22Rv1 (cell line): ENCODE measurements around the gene GINS3.

Source experiments
- H3K27ac ChIP-seq: fragments of 450-650 bp; 2 replicates; pipeline ENCODE4 v1.5.1; 2017
- ZFX ChIP-seq: fragments of 450-650 bp; IDR thresholded peaks from 2 replicates; pipeline ENCODE4 v1.6.1; 2017; ENCODE audit warnings: antibody characterized with exemption, borderline replicate concordance
- TF ChIP-seq, protein P1 (sequence below): fragments of 450-650 bp; IDR thresholded peaks from 2 replicates; pipeline ENCODE4 v1.5.1; 2017; ENCODE audit warnings: mild to moderate bottlenecking

The GINS3 gene

DNA sequence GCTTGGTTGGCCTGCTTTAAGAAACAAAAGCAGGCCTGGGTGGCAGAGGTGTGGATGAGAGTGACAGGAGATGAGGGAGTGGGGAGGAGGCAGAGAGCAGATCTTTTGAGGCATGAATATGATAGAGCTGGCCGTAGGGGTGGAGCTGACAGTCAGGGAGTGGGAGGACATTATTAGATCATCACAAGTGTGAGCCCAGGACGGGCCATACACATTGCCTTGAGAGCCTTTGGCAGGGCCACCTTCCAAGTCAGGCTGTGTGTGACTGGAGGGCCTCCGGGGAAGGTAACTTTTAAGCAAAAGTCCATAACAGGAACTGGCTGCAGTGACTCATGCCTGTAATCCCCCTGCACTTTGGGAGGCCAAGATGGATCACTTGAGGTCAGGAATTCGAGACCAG is 26.3 kb downstream of the GINS3 start:
- no peak for TF ChIP-seq ZFX
- TF ChIP-seq, protein P1, sequence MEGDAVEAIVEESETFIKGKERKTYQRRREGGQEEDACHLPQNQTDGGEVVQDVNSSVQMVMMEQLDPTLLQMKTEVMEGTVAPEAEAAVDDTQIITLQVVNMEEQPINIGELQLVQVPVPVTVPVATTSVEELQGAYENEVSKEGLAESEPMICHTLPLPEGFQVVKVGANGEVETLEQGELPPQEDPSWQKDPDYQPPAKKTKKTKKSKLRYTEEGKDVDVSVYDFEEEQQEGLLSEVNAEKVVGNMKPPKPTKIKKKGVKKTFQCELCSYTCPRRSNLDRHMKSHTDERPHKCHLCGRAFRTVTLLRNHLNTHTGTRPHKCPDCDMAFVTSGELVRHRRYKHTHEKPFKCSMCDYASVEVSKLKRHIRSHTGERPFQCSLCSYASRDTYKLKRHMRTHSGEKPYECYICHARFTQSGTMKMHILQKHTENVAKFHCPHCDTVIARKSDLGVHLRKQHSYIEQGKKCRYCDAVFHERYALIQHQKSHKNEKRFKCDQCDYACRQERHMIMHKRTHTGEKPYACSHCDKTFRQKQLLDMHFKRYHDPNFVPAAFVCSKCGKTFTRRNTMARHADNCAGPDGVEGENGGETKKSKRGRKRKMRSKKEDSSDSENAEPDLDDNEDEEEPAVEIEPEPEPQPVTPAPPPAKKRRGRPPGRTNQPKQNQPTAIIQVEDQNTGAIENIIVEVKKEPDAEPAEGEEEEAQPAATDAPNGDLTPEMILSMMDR, result no peak

DNA sequence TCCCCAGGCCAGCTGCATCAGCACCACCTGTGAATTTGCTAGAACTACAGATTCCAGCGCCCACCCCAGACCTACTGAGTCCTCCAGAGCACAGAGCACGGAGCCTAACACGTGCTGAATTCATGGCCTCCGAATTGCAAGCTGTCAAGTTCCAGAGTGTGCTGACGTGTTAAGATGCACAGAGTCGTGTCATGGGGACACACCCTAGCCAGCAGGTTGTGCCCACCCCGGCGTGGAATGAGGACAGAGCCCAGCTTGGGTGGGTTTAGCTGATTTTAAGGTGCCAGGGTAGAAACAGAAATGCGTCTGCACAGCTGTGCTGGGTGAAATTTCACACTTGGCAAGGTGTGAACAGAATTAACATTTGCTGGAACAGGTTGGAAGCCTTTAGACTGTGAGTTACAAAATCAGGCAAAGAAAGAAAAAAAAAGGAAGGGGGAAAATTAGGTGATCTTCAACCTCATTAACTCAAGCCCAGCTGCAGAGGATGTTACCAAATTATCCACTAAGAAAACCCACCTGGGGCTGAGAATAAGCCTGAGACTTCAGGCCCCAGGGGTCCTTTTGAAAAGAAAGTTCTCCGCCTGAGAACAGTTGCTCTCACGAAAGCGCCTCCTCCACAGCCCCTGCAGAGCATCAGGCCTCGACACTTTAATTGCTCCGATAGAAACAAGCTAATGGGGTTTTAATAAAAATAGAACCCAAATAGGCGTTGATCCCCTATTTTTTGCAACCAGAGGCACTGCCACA is 27.1 kb downstream of the GINS3 start:
- TF ChIP-seq ZFX, result no peak
- TF ChIP-seq, protein P1, result no peak
- no peak overlapping the region for H3K27ac ChIP-seq

More for the DNA sequence above, 26.3 kb downstream of the GINS3 start:
- H3K27ac ChIP-seq, result no peak overlapping the region

DNA sequence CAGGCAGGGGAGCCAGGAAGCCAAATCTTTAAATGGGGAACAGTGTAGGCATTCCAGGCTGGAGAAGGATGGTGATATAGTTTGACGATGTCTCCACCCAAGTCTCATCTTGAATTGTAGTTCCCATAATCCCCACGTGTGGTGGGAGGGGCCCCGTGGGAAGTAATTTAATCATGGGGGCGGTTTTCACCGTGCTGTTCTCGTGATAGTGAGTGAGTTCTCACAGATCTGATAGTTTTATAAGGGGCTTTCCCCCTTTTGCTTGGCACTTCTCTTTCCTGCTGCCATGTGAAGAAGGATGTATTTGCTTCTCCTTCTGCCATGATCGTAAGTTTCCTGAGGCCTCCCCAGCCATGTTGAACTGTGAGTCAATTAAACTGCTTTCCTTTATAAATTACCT is 28.8 kb downstream of the GINS3 start:
- H3K27ac ChIP-seq, result no peak overlapping the region
- TF ChIP-seq ZFX, result no peak
- TF ChIP-seq, protein P1, result no peak

DNA sequence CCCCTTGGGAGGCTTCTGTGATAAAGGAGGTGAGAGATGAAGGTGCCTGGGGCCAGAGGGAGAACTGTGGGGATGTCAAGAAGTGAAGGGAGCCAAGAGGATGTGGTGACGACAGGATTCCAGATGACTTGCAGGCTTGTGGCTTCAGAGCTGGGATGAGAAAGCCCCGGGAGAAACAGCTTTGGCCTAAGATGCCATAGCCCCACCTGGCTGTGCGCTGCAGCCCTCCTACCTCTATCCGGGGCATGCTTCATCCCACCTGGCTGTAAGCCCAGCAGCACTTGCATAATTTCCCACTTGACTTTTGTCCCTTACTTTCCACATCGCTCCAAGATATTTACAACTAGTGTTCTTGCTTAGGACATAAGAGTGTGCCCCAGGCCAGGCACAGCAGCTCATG is 29.3 kb downstream of the GINS3 start:
- H3K27ac ChIP-seq, result no peak overlapping the region
- TF ChIP-seq, protein P1, result no peak
- no peak for TF ChIP-seq ZFX

DNA sequence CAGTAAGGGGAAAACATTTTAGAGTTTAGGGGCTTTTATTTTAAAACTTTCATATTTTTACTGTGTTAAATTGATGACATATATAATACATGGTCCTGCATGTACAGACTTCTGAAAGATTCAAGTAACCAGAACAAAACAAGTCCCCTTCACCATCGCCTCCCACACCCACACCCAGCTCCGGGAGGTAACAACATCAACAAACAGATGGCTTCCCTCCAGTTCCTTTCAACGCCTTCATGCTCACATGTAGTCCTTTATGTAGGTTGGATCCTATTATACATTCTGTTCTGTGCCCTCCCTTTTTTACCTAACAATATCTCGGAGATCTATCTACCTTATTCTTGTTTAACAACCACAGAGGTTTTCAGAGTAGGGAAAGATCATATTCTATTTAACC is 30.5 kb downstream of the GINS3 start:
- no peak overlapping the region for H3K27ac ChIP-seq
- TF ChIP-seq, protein P1, result no peak
- TF ChIP-seq ZFX, result no peak

DNA sequence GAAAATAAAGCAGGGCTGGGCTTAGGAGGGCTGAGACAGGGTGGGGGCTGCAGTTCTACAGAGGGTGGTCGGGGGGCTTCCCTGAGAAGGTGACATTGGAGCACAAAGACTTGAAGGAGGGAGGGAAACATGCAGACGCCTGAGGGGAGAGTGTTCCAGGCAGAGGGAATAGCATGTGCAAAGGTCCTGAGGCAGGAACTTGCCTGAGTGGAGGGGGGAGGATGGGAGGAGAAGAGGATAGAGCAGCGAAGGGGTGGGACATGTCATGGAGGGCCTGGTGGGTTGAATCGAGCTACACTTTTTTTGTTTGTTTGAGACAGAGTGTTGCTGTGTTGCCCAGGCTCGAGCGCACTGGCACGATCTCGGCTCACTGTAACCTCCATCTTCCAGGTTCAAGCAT is 33.0 kb downstream of the GINS3 start:
- H3K27ac ChIP-seq, result no peak overlapping the region
- TF ChIP-seq, protein P1, result no peak
- TF ChIP-seq ZFX, result no peak

DNA sequence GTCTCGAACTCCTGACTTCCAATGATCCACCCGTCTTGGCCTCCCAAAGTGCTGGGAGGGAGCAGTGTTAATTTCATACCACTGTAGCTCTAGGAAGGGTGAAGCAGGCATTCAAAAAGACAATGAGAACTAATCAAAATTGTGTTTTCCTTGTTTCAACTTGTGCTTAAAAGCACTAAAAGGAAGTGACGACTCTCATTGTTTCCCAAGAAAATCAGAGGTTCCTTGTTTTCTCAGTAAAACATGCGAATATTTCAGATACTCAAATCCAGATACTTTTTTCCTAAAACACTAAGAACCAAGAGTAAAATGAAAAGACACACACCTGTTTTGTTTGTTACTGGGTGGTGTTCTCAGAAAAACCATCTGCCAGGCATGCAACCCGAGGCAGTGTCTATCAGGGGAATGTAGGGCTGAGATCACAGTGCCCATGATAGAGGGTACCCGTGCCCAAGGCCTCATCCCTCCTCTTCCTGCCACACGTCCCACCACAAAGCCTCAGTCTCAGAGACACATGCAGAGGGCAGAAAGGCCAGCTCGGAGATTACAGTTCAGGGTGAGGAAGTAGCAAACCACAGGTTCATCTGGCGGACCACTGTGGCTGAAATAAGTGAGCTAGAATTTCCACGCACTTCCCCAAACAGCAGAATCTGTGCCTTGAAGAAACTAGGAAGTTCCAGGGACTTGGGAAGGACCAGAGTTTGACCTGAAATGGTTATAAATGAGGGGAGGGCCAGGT is 33.7 kb downstream of the GINS3 start:
- TF ChIP-seq, protein P1, result no peak
- TF ChIP-seq ZFX, result no peak

More for the DNA sequence above, 33.7 kb downstream of the GINS3 start:
- no peak overlapping the region for H3K27ac ChIP-seq
